Osteocyte (in vitro differentiated cells): ENCODE results near the gene MVD. TPM values are rescaled to one million over a fixed set of nuclear protein-coding genes. Genes with fewer than 3 reads are reported as not detected.

ENCODE experiments used
- DNase-seq: peaks from one replicate; pipeline ENCODE4 v3.0.0; 2021; ENCODE audit warnings: mixed read lengths; ENCODE audit not compliant: unreplicated experiment; ENCODE audit errors: extremely low spot score
- H3K27ac Mint-ChIP-seq: one replicate; pipeline ENCODE4 v1.8.0; 2021; ENCODE audit warnings: mild to moderate bottlenecking, mixed read lengths; ENCODE audit not compliant: unreplicated experiment
- H3K27me3 Mint-ChIP-seq: one replicate; pipeline ENCODE4 v1.8.0; 2021; ENCODE audit warnings: mixed read lengths; ENCODE audit not compliant: unreplicated experiment
- H3K36me3 Mint-ChIP-seq: one replicate; pipeline ENCODE4 v1.8.0; 2021; ENCODE audit warnings: mixed read lengths; ENCODE audit not compliant: unreplicated experiment
- H3K4me1 Mint-ChIP-seq: one replicate; pipeline ENCODE4 v1.8.0; 2021; ENCODE audit warnings: mixed read lengths; ENCODE audit not compliant: unreplicated experiment
- H3K4me3 Mint-ChIP-seq: one replicate; pipeline ENCODE4 v1.8.0; 2021; ENCODE audit warnings: mild to moderate bottlenecking, moderate library complexity, mixed read lengths; ENCODE audit not compliant: unreplicated experiment
- H3K9me3 Mint-ChIP-seq: one replicate; pipeline ENCODE4 v1.8.0; 2021; ENCODE audit warnings: mixed read lengths; ENCODE audit not compliant: unreplicated experiment
- total RNA-seq: library from RNA; stranded (reverse); gene quantifications from 2 replicates; pipeline ENCODE4 v1.2.1, GENCODE V29; 2021
- TF ChIP-seq, protein P1 (sequence below): fragments of 200-600 bp; sonication (generic); IDR thresholded peaks from 2 replicates; pipeline ENCODE4 v1.5.0; 2021; ENCODE audit warnings: antibody characterized with exemption, mild to moderate bottlenecking, moderate library complexity

The MVD gene
- total RNA-seq, 1 donor from 2014 or later, result 32.8 TPM

GRCh38 chr16:88654363-88655052 is 8.4 kb downstream of the MVD start:
- no peak for DNase-seq
- Mint-ChIP-seq H3K27ac (no peak overlapping the region), H3K4me1 (peaks cover 11% of the 10 kb centered on the region), H3K27me3 (no peaks in the 10 kb centered on the region), H3K9me3 (no peaks in the 10 kb centered on the region), H3K4me3 (no peak overlapping the region), H3K36me3 (peaks cover 7% of the 10 kb centered on the region)
- TF ChIP-seq, protein P1, sequence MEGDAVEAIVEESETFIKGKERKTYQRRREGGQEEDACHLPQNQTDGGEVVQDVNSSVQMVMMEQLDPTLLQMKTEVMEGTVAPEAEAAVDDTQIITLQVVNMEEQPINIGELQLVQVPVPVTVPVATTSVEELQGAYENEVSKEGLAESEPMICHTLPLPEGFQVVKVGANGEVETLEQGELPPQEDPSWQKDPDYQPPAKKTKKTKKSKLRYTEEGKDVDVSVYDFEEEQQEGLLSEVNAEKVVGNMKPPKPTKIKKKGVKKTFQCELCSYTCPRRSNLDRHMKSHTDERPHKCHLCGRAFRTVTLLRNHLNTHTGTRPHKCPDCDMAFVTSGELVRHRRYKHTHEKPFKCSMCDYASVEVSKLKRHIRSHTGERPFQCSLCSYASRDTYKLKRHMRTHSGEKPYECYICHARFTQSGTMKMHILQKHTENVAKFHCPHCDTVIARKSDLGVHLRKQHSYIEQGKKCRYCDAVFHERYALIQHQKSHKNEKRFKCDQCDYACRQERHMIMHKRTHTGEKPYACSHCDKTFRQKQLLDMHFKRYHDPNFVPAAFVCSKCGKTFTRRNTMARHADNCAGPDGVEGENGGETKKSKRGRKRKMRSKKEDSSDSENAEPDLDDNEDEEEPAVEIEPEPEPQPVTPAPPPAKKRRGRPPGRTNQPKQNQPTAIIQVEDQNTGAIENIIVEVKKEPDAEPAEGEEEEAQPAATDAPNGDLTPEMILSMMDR, result no peak

DNA sequence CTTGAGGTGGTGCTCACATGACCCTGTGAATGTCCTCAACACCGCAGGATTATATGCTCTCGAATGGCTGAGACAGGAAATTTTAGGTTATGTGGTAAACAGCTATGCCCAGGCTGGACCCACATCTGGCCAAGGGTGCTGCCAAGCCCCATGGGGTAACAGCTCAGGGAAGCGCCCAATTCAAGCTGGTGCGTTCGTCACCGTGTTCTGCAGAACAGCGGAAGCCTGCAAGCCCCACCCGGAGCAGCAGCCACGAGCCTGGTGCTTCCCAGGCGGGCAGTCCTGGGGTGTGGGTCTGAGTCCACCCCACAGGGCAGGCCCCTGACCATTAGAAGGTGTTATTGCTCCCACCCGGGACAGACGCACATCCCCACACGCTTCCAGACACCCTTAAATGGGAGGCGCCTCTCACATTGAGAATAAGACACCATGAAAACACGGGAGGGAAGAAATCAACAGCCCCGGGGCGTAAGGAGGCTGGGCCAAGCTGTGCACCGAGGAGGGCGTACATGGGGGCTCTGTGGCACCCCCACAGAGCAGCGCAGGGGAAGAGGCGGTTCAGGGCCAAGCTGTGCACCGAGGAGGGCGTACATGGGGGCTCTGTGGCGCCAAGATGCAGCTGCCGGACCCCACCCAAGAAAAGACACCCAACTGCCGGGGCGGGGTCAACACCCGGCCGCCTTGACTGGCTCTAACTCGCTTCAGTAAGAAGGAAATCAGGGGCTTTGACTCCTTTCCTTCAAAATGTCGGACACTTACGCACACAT is 9.1 kb downstream of the MVD start:
- Mint-ChIP-seq H3K27me3 (no peaks in the 10 kb centered on the region), H3K9me3 (no peaks in the 10 kb centered on the region), H3K4me3 (no peak overlapping the region), H3K4me1 (peaks cover 15% of the 10 kb centered on the region), H3K27ac (no peak overlapping the region), H3K36me3 (peaks cover 7% of the 10 kb centered on the region)
- TF ChIP-seq, protein P1, result no peak
- DNase-seq, result no peak

GRCh38 chr16:88653101-88653500 is 9.8 kb downstream of the MVD start:
- Mint-ChIP-seq H3K4me1 (peaks cover 15% of the 10 kb centered on the region), H3K9me3 (no peaks in the 10 kb centered on the region), H3K36me3 (peaks cover 7% of the 10 kb centered on the region), H3K4me3 (no peak overlapping the region), H3K27me3 (no peaks in the 10 kb centered on the region), H3K27ac (no peak overlapping the region)
- TF ChIP-seq, protein P1, result no peak
- DNase-seq, result no peak

GRCh38 chr16:88652762-88653063 is 10.2 kb downstream of the MVD start:
- no peak for DNase-seq
- Mint-ChIP-seq H3K27ac (no peak overlapping the region), H3K27me3 (no peaks in the 10 kb centered on the region), H3K36me3 (peaks cover 7% of the 10 kb centered on the region), H3K4me3 (no peak overlapping the region), H3K9me3 (no peaks in the 10 kb centered on the region), H3K4me1 (peaks cover 15% of the 10 kb centered on the region)
- TF ChIP-seq, protein P1, result no peak

- Mint-ChIP-seq H3K9me3 (no peaks in the 10 kb centered on the region), H3K4me1 (peaks cover 15% of the 10 kb centered on the region), H3K4me3 (no peak overlapping the region), H3K27me3 (no peaks in the 10 kb centered on the region), H3K27ac (no peak overlapping the region), H3K36me3 (peaks cover 7% of the 10 kb centered on the region)
- TF ChIP-seq, protein P1, result no peak
- no peak for DNase-seq
Observed at GRCh38 chr16:88651989-88652761, 10.7 kb downstream of the MVD start.
